ENCODE data around the gene TMEM184B.

DNA sequence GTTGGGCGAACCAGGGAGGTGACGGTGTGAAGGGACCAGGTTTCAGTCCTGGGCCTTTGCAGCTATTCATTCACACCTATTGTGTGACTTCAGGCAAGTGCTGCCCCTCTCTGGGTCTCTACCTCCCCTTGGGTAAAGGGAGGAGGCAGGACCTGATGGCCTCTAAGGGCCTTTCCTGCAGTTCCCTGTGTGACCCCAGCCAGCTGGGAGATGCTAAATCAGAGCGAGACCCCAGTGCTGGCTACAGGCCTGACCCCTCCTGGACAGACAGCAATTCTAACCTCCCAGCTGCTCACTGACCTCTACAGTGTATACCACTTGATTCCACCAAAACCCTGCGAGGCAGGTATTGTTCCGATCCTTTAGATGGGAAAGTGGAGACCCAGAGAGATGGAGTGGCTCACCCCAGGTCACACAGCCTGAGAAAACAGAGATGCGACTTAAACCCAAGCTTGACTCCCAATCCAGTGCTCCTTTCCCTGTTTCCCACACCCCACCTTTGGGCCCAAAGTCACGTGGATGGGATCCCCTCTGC is 64.8 kb downstream of the TMEM184B start:
- TF ChIP-seq, protein P1, sequence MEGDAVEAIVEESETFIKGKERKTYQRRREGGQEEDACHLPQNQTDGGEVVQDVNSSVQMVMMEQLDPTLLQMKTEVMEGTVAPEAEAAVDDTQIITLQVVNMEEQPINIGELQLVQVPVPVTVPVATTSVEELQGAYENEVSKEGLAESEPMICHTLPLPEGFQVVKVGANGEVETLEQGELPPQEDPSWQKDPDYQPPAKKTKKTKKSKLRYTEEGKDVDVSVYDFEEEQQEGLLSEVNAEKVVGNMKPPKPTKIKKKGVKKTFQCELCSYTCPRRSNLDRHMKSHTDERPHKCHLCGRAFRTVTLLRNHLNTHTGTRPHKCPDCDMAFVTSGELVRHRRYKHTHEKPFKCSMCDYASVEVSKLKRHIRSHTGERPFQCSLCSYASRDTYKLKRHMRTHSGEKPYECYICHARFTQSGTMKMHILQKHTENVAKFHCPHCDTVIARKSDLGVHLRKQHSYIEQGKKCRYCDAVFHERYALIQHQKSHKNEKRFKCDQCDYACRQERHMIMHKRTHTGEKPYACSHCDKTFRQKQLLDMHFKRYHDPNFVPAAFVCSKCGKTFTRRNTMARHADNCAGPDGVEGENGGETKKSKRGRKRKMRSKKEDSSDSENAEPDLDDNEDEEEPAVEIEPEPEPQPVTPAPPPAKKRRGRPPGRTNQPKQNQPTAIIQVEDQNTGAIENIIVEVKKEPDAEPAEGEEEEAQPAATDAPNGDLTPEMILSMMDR (IDR thresholded peaks at IDR 0.05; ENCODE audit: low read depth, low read length, poor library complexity, severe bottlenecking) = no peak
- no peak for TF ChIP-seq EZH2phosphoT487 (IDR thresholded peaks at IDR 0.05; ENCODE audit: borderline replicate concordance, low read length)
